GM12892 (cell line): Measurements from ENCODE around the gene H6PD.

Experiments
- POLR2A ChIP-seq: IDR thresholded peaks from 2 replicates; pipeline ENCODE4 v1.6.1; 2011; ENCODE audit warnings: low read depth, low read length, control low read depth
- POLR2AphosphoS5 ChIP-seq: IDR thresholded peaks from 2 replicates; pipeline ENCODE4 v1.6.1; 2011; ENCODE audit warnings: low read depth, low read length, control low read depth

DNA sequence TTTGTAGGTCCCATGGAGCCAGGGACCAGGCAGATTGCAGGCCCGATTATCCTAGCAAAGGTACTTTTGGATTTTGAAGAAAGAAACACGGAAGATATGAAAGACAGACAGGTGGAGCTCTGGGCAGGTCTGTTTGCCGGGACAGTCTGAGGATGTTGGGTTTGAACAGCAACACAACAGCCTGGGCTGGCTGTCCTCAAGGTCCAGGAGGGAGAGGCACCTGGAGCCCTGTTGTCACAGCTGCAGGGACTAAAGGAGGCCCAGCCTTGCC, 14.6 kb downstream of the H6PD start:
- no peak for TF ChIP-seq POLR2AphosphoS5
- no peak for TF ChIP-seq POLR2A
